Measurements from ENCODE around the gene MYCT1. TPM values are rescaled to one million over a fixed set of nuclear protein-coding genes. Genes with fewer than 3 reads are reported as not detected.

The MYCT1 gene
- total and polyA plus RNA-seq, 7 donors: 4.5 to 13.7 (median 6.8) TPM

DNA sequence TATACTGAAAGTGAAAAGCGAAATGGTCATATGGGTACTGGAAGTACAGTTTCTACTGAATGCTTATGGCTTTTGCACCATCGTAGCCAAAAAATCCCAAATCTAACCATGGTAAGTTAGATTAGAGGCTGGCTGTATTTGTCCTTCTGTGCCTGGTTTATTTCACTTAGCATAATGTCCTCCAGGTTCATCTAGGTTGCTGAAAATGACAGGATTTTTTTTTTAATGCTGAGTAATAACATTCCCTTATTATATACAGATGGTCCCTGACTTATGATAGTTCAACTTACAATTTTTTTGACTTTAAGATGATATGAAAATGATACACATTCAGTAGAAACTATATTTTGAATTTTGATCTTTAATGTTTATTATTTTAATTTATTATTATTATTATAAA lies 7.6 kb downstream of the MYCT1 start:
- no peaks in the 10 kb centered on the region for H3K27me3 ChIP-seq (ENCODE audit: insufficient read depth in 3 of 3, low read length in 2 of 3)
- H3K27ac ChIP-seq: no peak overlapping the region
- ATAC-seq: no peak
- WGBS, 3 donors: 70 to 79% (median 78%) methylated on average over 2 of the region's 2 CpGs
- DNase-seq: no peak
- no peak overlapping the region for H3K4me3 ChIP-seq
- H3K4me1 ChIP-seq: no peaks in the 10 kb centered on the region
- peaks cover 8% of the 10 kb centered on the region for H3K9me3 ChIP-seq
- no peak for TF ChIP-seq CTCF (IDR thresholded peaks at IDR 0.05)
- H3K36me3 ChIP-seq (ENCODE audit: insufficient read depth in 1 of 2, low read depth in 1 of 2): no peaks in the 10 kb centered on the region
- intact Hi-C loops (cut with DNase I): no loop called here

- no peak overlapping the region for H3K27ac ChIP-seq
- H3K4me1 ChIP-seq: no peaks in the 10 kb centered on the region
- intact Hi-C loops (cut with DNase I): no loop called here
- no peak overlapping the region for H3K4me3 ChIP-seq
- no peak for TF ChIP-seq CTCF (IDR thresholded peaks at IDR 0.05)
- DNase-seq: no peak
- no peak for ATAC-seq
- peaks cover 8% of the 10 kb centered on the region for H3K9me3 ChIP-seq
- H3K36me3 ChIP-seq (ENCODE audit: insufficient read depth in 1 of 2, low read depth in 1 of 2): no peaks in the 10 kb centered on the region
- no peaks in the 10 kb centered on the region for H3K27me3 ChIP-seq (ENCODE audit: insufficient read depth in 3 of 3, low read length in 2 of 3)
- WGBS, 3 donors: 57 to 70% (median 66%) methylated on average over 3 of the region's 3 CpGs
Observed at GRCh38 chr6:152716322-152716721, 18.6 kb downstream of the MYCT1 start.

DNA sequence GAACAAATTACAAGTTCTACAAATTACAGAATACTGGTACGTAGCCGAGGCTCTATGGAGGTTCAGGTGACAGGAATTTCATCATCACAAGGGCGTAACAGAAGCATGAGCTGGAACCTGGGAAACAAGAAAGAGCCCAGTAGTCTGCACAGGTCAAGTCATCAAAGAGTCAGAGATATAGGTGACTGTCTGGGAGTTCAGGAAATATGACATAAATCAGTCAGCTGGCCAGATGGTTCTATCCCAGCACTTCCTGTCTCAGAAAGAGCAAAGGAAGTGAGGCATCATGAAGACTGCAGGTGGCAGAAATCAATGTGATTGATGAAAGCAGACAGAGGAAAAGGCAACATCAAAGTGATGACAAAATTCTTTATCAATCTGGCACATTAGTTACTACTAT lies 23.3 kb downstream of the MYCT1 start:
- DNase-seq (no peak), ATAC-seq (no peak)
- 45 to 60% (median 51%) methylated on average over 3 of the region's 3 CpGs for WGBS, 3 donors
- H3K27ac ChIP-seq: no peak overlapping the region
- H3K36me3 ChIP-seq (ENCODE audit: insufficient read depth in 1 of 2, low read depth in 1 of 2): no peaks in the 10 kb centered on the region
- intact Hi-C loops (cut with DNase I): no loop called here
- no peak for TF ChIP-seq CTCF (IDR thresholded peaks at IDR 0.05)
- H3K27me3 ChIP-seq (ENCODE audit: insufficient read depth in 3 of 3, low read length in 2 of 3): no peaks in the 10 kb centered on the region
- no peak overlapping the region for H3K4me3 ChIP-seq
- no peaks in the 10 kb centered on the region for H3K9me3 ChIP-seq
- no peaks in the 10 kb centered on the region for H3K4me1 ChIP-seq

GRCh38 chr6:152721956-152722355 lies 24.3 kb downstream of the MYCT1 start:
- no peak for DNase-seq
- H3K4me3 ChIP-seq: no peak overlapping the region
- no peaks in the 10 kb centered on the region for H3K4me1 ChIP-seq
- no peaks in the 10 kb centered on the region for H3K27me3 ChIP-seq (ENCODE audit: insufficient read depth in 3 of 3, low read length in 2 of 3)
- ATAC-seq: no peak
- intact Hi-C loops (cut with DNase I): no loop called here
- no peak for TF ChIP-seq CTCF (IDR thresholded peaks at IDR 0.05)
- H3K27ac ChIP-seq: no peak overlapping the region
- H3K36me3 ChIP-seq (ENCODE audit: insufficient read depth in 1 of 2, low read depth in 1 of 2): no peaks in the 10 kb centered on the region
- 89% methylated on average over 4 of the region's 4 CpGs for WGBS, 3 donors
- H3K9me3 ChIP-seq: no peaks in the 10 kb centered on the region

GRCh38 chr6:152723398-152723797 lies 25.7 kb downstream of the MYCT1 start:
- Histone ChIP-seq H3K4me1 (no peaks in the 10 kb centered on the region), H3K36me3 (ENCODE audit: insufficient read depth in 1 of 2, low read depth in 1 of 2) (no peaks in the 10 kb centered on the region), H3K27me3 (ENCODE audit: insufficient read depth in 3 of 3, low read length in 2 of 3) (no peaks in the 10 kb centered on the region), H3K4me3 (no peak overlapping the region), H3K27ac (no peak overlapping the region), H3K9me3 (no peaks in the 10 kb centered on the region)
- 7 to 15% (median 8%) methylated on average over 1 of the region's 1 CpG for WGBS, 3 donors
- intact Hi-C loops (cut with DNase I): no loop called here
- DNase-seq: no peak
- no peak for ATAC-seq
- TF ChIP-seq CTCF (IDR thresholded peaks at IDR 0.05): no peak
